Activated CD8-positive, alpha-beta memory T cell treated with anti-CD3 and anti-CD28 coated beads for 48 hours (primary cell): ENCODE data around the gene ELP4.
"Not testable (repeated sequence)": the region's sequence is repeated elsewhere in the genome, so short reads cannot be mapped to it uniquely, and the experiment has no call there.

ENCODE experiments used
- DNase-seq, 3 experiments: peaks; one replicate each; pipeline ENCODE4 v3.0.0-alpha.2; 2020; ENCODE audit warnings: low read depth in 2 of 3, low spot score in 2 of 3

ELP4 gene

DNA sequence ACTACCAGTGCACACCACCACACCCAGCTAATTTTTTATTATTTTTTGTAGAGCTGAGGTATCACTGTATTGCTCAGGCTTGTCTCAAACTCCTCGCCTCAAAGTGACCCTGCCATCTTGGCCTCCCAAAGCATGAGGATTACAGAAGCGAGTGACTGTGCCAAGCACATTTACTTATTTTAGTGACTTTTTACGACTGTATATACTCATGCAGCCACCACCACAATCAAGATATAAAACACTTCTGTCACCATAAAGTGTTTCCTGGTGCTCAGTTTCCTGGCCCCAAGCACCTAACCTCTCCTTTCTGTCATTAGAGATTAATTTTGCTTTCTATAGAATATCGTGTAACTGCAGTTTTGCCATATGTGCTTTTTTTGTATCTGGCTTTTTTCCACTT lies 25.9 kb downstream of the ELP4 start:
- DNase-seq = no peak

DNA sequence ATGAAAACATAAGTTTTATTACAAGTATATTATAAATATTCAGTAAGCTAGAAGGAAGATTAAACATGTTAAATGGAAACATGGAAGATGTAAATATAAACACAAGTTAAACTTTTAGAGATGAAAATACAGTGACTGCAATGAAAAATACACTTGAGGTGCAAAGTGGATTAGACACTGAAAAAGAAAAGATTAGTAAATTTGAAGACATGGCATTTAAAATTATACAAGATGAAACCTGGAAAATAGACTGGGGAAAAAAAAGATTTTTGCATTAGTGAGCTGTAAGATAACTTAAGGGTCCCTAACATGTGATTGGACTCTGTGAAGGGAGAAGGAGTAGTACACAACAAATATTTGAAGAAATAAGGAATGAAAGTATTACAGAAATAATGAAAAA lies 33.3 kb downstream of the ELP4 start:
- DNase-seq = no peak

DNA sequence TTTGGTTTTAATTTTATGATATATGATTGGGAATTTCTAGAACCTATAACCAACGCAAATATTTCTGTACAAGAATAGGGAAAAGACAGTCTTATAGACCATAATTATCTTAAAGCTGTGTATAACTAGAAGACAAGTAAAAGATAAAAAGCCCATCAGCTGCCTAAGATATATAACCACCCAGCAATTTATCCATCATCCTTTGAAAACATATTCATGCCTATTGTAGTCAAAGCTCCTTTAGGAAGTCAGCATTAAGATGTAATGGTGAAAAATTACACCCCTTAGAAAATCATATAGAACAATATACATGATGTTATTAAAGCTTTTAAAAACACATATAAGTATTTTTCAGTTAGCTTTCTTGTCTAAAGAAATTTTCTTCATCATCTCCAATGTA lies 46.4 kb downstream of the ELP4 start:
- DNase-seq = no peak

DNA sequence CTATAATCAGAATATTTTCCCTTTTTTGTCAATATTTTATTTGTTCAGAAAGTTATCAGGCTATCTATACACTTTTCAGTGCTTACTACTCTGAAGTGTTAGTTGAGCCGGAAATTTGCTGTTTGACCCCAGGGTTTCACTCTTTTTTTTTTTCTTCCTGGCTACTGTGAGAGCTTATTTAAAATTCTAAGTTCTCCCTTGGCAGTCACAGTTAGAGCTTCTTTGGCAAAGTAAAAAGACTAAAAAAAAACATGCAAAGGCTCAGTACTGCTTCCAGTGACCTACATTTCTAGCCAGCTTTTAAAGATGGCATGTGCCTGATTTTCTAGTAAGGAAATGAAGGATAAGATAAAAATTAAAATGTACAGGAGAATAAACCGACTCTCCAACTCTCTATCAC lies 48.4 kb downstream of the ELP4 start:
- no peak for DNase-seq

DNA sequence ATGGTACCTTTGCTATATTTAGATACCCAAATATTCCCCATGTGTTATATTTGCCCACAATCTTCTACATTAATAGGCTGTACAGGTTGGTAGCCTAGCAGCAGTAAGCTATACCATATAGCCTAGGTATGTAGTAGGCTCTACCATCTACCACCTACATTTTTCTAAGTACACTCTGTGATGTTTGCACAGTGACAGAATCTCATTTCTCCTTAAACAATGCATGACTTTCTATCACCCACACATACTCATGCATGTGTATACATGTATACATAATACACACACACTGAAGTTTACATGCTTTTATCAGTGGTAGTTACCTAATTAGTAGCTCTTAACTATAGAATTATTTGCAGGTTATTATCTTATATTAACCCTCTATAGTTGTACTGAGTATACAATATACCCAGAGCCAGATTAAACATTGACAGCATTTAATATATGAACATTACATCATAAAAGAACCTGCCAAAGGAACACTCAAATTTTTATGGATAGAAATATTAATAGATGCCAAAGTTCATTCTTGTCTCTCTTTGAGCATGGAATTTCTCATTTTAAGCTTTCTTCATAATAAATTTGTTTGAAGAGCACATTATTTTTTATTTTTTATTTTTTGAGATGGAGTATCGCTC lies 51.4 kb downstream of the ELP4 start:
- no peak for DNase-seq

DNA sequence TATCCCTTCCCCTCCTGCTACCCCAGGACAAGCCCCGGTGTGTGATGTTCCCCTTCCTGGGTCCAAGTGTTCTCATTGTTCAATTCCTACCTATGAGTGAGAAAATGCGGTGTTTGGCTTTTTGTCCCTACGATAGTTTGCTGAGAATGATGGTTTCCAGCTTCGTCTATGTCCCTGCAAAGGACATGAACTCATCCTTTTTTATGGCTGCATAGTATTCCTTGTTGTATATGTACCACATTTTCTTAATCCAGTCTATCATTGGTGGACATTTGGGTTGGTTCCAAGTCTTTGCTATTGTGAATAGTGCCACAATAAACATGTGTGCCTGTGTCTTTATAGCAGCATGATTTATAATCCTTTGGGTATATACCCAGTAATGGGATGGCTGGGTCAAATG lies 55.0 kb downstream of the ELP4 start:
- not testable (repeated sequence) for DNase-seq

DNA sequence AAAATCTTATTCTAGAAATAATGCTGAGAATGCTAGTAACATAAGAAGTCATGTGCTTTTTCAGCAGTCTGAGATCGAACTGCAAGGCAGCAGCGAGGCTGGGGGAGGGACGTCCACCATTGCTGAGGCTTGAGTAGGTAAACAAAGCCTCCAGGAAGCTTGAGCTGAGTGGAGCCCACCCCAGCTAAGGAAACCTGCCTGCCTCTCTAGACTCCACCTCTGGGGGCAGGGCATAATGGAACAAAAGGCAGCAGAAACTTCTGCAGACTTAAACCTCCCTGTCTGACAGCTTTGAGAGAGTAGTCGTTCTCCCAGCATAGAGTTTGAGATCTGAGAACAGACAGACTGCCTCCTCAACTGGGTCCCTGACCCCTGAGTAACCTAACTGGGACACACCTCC lies 64.6 kb downstream of the ELP4 start:
- not testable (repeated sequence) for DNase-seq

DNA sequence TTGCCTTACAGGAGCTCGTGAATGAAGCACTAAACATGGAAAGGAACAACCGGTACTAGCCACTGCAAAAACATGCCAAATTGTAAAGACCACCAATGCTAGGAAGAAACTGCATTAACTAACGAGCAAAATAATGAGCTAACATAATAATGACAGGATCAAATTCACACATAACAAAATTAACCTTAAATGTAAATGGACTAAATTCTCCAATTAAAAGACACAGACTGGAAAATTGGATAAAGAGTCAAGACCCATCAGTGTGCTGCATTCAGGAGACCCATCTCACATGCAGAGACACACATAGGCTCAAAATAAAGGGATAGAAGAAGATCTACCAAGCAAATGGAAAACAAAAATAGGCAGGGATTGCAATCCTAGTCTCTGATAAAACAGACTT lies 66.2 kb downstream of the ELP4 start:
- DNase-seq = not testable (repeated sequence)

DNA sequence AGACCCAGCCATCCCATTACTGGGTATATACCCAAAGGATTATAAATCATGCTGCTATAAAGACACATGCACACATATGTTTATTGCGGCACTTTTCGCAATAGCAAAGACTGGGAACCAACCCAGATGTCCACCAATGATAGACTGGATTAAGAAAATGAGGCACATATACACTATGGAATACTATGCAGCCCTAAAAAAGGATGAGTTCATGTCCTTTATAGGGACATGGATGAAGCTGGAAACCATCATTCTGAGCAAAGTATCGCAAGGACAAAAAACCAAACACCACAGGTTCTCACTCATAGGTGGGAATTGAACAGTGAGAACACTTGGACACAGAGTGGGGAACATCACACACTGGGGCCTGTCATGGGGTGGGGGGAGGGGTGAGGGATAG lies 69.8 kb downstream of the ELP4 start:
- not testable (repeated sequence) for DNase-seq

DNA sequence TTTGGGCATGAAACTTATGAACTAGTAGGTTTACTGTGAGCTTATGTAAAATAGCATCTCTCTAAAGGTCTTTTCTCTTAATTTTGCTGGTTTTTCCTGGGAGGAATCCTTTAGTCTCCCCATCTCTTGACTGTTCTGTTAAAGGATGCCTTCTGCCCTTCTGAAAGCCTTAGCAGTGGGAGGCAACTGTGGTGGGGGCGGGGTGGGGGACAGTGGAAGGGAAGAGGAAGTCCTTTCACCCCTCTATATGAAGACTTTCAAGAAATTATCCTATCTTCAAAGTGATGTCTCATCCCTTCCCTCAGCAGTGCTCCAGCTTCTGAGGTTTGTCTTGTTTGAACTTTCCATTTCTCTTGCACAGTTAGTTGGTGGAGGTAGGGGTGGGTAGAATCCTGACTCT lies 73.1 kb downstream of the ELP4 start:
- DNase-seq = no peak

DNA sequence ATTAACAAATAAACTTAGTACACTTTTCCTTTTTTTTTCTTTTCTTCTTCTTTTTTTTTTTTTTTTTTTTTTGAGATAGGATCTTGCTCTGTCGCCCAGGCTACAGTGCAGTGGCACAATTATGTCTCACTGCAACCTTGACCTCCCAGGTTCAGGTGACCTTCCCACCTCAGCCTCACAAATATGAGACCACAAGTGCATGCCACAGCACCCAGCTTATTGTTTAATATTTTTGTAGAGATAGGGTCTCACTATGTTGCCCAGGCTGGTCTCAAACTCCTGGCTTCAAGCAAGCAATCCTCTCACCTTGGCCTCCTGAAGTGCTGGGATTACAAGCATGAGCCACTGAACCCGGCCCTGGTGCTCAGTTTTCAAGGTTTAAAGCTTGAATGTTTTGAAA lies 88.9 kb downstream of the ELP4 start:
- DNase-seq = no peak

DNA sequence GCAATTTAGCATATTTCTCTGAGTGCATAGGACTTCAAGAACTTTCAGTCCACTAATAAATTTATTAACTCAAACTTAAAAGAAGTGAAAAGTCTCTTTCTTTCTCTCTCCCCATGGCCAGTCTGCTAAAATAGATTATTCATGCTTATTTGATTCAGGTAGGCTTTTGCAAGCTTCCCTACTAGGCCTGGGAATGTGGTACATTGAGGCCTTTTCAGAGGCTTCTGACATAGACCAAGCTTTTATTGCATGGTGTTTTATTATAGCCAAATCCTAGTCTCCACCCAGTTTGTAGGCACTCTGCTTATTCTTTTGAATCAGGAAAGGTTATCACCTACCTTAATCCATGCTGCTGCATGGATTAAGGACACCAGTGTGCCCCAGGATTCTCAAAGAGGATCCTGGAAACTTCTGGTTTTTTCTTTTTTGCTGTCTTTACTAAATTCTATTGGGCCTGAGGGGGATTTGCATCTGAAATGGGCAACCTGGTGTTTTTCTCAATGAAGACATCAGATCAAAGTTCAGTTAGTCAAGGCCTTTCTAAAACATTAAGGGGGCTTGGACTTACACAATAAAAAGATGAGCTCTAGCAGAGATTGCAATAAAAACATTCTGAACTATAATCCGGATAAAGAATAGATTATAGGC lies 92.2 kb downstream of the ELP4 start:
- no peak for DNase-seq

DNA sequence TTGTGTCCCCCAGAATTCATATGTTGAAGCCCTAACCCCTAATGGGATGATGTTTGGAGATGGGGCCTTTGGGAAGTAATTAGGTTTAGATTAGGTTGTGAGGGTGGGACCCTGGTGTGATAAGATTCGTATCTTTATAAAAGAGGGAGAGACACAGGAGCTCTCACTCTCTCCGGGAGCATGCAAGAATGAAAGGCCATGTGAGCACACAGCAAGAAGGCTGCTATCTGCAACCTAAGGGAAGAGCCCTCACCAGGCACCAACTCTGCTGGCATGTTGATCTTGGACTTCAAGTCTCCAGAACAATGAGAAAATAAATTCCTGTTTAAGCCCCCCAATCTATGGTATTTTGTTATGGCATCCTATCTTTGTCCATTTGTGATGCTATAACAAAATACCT lies 97.3 kb downstream of the ELP4 start:
- no peak for DNase-seq

DNA sequence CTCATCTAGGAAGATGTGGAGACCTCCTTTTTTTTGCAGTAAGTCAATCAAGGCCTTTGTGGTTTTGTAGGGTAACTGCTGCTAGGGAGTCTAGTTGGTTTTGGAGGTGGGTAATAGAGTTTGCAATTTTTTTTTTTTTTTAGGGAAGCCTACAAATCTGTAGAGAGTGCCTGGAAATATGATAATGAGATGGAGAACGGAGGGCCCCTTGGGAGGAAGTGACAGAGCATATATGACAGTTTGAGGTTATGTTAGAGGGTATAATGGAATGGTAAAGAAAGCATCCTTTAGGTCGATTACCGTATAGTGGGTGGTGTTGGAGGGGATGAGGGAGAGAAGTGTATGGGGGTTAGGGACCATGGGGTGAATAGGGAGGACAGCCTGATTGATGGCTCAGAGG lies 98.3 kb downstream of the ELP4 start:
- DNase-seq = no peak

DNA sequence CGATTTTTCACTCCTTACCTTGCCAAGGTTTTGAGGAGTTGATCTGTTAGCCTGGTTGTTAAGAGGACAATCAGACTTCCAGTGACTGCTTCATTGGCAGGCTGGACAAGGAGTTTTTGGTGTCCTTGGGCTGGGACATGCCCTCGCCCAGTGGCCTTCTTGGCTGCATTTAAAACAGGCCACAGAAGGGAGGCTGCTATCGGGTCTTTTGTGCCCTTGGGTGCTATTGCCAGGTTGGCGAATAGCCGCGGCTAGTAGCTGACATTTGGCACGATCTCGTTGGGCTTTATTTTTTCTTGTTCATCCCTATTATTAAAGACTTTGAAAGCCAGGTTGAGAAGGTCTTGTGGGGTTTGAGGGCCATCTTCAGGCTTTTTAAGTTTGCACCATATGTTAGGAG lies 99.4 kb downstream of the ELP4 start:
- DNase-seq = no peak

DNA sequence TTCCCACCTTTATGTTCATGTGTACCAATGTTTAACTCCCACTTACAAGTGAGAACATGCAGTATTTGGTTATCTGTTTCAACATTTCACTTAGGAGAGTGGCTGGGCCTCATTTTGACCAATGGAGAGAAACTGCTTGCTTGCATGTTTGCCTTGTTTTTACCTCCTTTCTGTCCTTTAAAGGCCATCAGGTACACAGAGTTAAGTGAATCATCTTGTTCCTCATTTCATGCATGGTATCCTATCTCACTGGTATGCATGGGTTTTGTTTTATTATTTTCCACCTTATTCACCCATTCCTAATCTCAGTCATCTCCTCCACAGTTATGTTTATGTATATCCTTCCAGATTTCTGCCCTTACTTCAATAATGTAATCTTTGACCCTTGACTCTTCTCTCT lies 101.0 kb downstream of the ELP4 start:
- DNase-seq = no peak

DNA sequence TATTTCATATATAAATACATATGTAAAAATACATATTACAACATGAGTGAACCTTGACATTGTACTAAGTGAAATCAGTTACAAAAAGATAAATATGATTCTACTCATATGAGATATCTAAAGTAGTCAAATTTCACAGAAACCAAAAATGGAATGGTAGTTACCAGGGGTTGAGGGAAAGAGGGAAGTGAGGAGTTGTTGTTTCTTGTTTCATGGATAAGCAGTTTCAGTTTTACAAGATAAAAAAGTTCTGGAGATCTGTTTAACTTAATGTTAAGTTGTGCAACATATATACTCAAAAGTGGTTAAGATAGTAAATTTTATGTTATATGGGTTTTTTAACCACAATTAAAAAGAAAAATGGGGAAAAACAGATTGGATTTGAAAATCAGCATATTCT lies 107.7 kb downstream of the ELP4 start:
- no peak for DNase-seq

DNA sequence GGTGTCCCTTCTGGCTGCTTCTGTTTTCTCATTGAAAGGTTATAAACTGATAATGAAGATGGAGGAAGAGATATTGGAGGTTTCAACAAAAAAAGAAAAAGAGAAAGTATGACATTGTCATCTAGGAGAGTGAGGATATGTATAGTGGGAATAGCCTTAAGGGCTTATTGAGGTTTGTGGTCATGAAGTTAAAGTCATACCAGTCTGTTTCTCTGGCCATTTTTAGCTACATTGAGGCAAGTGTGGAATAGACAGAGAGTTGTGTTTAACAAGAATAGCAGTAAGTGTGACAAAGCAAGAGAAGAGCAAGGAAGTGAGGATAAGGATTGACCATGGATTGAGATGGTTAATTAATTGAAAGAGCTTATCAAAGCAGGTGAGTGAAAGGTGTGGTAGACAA lies 110.4 kb downstream of the ELP4 start:
- DNase-seq = no peak

DNA sequence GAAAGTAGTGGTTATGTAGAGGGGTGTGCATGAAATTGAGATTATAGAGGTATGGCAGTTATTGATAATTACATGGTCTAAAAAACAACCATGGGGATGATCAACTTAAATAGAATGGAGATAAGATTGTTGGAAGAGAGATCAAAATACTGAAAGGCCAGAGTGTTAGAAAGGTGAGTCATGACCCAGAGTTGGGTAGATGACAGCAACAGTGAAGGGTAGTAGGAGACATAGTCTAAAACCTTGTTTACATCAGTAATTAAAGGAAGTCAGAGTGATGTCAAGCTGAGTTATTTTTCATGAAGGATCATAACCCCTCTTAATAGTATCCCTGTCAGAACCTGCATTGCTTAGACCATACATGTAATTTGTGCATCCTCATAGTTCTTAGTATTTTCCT lies 110.9 kb downstream of the ELP4 start:
- DNase-seq = no peak

DNA sequence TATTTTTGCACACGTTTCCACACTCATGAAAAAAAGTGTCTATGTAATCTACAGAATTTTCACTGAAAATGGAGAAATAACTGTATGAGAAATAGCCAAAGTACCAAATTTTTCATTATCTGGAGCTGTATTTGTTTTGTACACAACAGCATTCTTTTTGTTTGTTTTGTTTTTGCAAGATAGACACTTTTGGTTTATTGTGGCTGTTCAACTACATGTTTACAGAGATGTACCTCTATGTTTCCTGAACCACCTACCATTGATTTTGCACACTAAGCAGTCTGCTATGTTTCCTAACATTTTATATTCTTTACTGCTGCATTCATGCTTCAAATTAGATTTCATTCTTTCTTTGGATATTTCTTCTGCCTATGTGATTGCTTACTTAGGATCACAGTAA lies 116.3 kb downstream of the ELP4 start:
- no peak for DNase-seq

DNA sequence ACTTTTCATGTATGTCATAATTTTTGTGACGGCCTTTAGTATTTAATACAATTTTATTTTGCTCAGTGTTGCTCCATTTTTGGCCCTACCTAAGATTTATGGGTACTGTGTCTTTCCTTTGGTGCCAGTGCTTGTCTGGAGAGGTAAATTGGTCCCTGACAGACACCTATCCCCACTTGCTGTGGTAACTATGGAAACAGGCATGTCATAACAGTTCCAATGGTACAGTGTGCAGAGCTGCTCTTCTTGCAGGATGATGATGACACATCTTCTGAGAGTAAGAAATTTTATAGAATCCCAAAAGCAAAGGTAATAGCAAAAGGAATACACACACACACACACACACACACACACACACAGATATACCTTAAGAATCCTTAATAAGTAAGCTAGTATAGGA lies 118.5 kb downstream of the ELP4 start:
- DNase-seq = no peak

DNA sequence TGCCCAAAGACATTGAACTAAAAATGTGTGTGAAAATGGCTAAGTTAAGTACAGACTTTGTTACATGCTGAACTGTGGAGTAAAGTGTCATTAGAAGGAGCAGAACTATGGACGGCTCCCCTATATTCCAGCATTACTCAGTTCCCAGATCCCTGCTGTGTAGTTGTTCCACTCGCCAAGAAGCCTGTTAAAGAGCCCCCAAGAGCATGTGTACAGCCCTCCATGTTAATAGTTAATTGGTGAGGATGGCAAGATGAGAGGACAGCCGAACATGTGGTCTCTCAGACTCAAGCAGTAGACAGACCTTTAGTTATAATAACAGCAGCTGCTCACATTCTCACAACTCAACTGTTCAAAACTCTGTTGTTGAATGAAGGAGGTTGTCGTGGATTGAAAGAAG lies 127.4 kb downstream of the ELP4 start:
- DNase-seq = no peak

DNA sequence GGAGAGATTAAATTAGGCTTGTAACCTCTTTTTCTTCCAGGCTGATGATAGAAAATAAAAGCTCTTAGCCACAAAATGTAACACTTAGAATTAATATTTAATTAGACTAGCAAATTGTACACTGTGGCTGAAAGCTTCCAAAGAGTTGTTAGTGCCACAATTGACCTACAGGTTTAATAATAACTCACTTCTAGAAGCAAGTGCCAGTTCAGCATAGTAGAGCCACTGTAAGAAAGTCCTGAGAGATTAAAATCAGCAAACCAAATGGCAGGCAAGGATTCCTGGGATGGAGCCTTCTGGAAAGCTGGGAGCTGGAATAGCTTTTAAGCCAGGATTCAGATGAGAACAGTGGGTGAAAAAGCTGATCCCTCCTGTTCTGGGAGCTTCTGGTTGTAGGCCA lies 131.0 kb downstream of the ELP4 start:
- DNase-seq = no peak
